ENCODE results near the gene SMARCC1.

The SMARCC1 gene

GRCh38 chr3:47634996-47635395 lies 146.7 kb downstream of the SMARCC1 start:
- no peak for TF ChIP-seq CTCF (IDR thresholded peaks at IDR 0.05; ENCODE audit: extremely low read depth, missing control alignments)
- DNase-seq (ENCODE audit: low spot score) = no peak

- no peak for DNase-seq (ENCODE audit: low spot score)
- TF ChIP-seq CTCF (IDR thresholded peaks at IDR 0.05; ENCODE audit: extremely low read depth, missing control alignments) = no peak
These were observed 150.9 kb downstream of the SMARCC1 start for GRCh38 chr3:47630810-47631209.

- no peak for DNase-seq (ENCODE audit: low spot score)
These were observed 151.9 kb downstream of the SMARCC1 start for GRCh38 chr3:47629770-47630169.

GRCh38 chr3:47628426-47628825 lies 153.3 kb downstream of the SMARCC1 start:
- no peak for TF ChIP-seq CTCF (IDR thresholded peaks at IDR 0.05; ENCODE audit: extremely low read depth, missing control alignments)
- DNase-seq (ENCODE audit: low spot score) = no peak

More at GRCh38 chr3:47629770-47630169, 151.9 kb downstream of the SMARCC1 start:
- no peak for TF ChIP-seq CTCF (IDR thresholded peaks at IDR 0.05; ENCODE audit: extremely low read depth, missing control alignments)

GRCh38 chr3:47622671-47623461 lies 158.8 kb downstream of the SMARCC1 start:
- TF ChIP-seq CTCF (IDR thresholded peaks at IDR 0.05; ENCODE audit: extremely low read depth, missing control alignments) = no peak
- no peak for DNase-seq (ENCODE audit: low spot score)

- TF ChIP-seq CTCF (IDR thresholded peaks at IDR 0.05; ENCODE audit: extremely low read depth, missing control alignments) = no peak
- no peak for DNase-seq (ENCODE audit: low spot score)
These were observed 164.3 kb downstream of the SMARCC1 start for GRCh38 chr3:47617086-47618010.

- TF ChIP-seq CTCF (IDR thresholded peaks at IDR 0.05; ENCODE audit: extremely low read depth, missing control alignments) = no peak
- DNase-seq (ENCODE audit: low spot score) = no peak
These were observed 166.9 kb downstream of the SMARCC1 start for GRCh38 chr3:47614788-47615187.

All from GM20000 (cell line).